ENCODE results near the gene THRA. TPM values are rescaled to one million over a fixed set of nuclear protein-coding genes. Genes with fewer than 3 reads are reported as not detected.

The THRA gene
- total and polyA plus RNA-seq, 9 of the 15 experiments (the other 6 are each of a cell fraction or from before 2014, with no cell fraction given) = 0.34 to 23.4 (median 12.7) TPM

GRCh38 chr17:40095944-40096791 is 33.4 kb downstream of the THRA start:
- no peak for DNase-seq (ENCODE audit: extremely low read depth in 1 of 4, low spot score in 3 of 4)
- ATAC-seq = no peak
- FAIRE-seq = no peak
- in situ Hi-C loops (cut with MboI) = no loop called here
- peak overlapping the region in 1 of 2 experiments; percentile 43; a peak in 2 of 4 replicates for H3K9ac ChIP-seq (ENCODE audit: insufficient read depth in 1 of 2, low read depth in 2 of 2, low read length in 2 of 2)
- H3K79me2 ChIP-seq (ENCODE audit: control insufficient read depth, insufficient read depth, low read length) = peaks cover 28% of the 10 kb centered on the region
- no peak overlapping the region for H3K4me3 ChIP-seq
- no peaks in the 10 kb centered on the region for H4K20me1 ChIP-seq (replicated peaks; ENCODE audit: control insufficient read depth, insufficient read depth, low read length)
- no peak overlapping the region for H3K4me2 ChIP-seq (ENCODE audit: insufficient read depth, low read length)
- WGBS (ENCODE audit: insufficient coverage, low coverage, missing lambda C conversion rate) = 93% methylated on average over 18 of the region's 23 CpGs
- peaks cover 67% of the 10 kb centered on the region; the same call in 2 of the 3 replicates for H3K36me3 ChIP-seq (ENCODE audit: control insufficient read depth, insufficient read depth, low read length)
- no TSS peak for BruUV-seq (replicated peaks)
- H3K27me3 ChIP-seq (ENCODE audit: control insufficient read depth in 2 of 2, insufficient read depth in 2 of 2, low read length in 2 of 2) = no peaks in the 10 kb centered on the region
- ChIA-PET CTCF (ENCODE audit: low intra/inter-chr PET ratio) (no interaction called here), POLR2A (no interaction called here)
- peaks cover 29 to 57% of the 10 kb centered on the region in 2 experiments for H3K4me1 ChIP-seq (replicated peaks in 1 of 2; ENCODE audit: control insufficient read depth in 2 of 2, insufficient read depth in 2 of 2, low read length in 2 of 2)
- H3K9me1 ChIP-seq (ENCODE audit: control insufficient read depth, insufficient read depth, low read length) = peaks cover 4% of the 10 kb centered on the region
- intact Hi-C loops (cut with micrococcal nuclease) = no loop called here
- no peaks in the 10 kb centered on the region for H3K9me3 ChIP-seq (replicated peaks; ENCODE audit: control insufficient read depth, insufficient read depth, low read depth, low read length)
- H3K27ac ChIP-seq (ENCODE audit: extremely low read depth, low read depth, low read length) = no peak overlapping the region; the same call in 2 of the 3 replicates
- no peak overlapping the region for H2AFZ ChIP-seq (ENCODE audit: low read depth, low read length)
- TF ChIP-seq DEAF1 (CRISPR knock-in tag; IDR thresholded peaks at IDR 0.05) = no peak
- no peak for TF ChIP-seq BDP1 (IDR thresholded peaks at IDR 0.05; ENCODE audit: insufficient read depth, insufficient read length)
- TF ChIP-seq CEBPG (CRISPR knock-in tag; IDR thresholded peaks at IDR 0.05) = no peak
- TF ChIP-seq CEBPG (tag; conservative IDR thresholded peaks at IDR 0.05 in 1 of 2, IDR thresholded peaks at IDR 0.05 in 1 of 2) = no peak
- TF ChIP-seq E2F4 (CRISPR knock-in tag; IDR thresholded peaks at IDR 0.05; ENCODE audit: low read depth) = no peak
- TF ChIP-seq MXI1 (IDR thresholded peaks at IDR 0.05; ENCODE audit: low read depth, low read length) = no peak
- TF ChIP-seq MTF1 (CRISPR knock-in tag; IDR thresholded peaks at IDR 0.05; ENCODE audit: borderline replicate concordance) = no peak
- no peak for TF ChIP-seq RCOR1 (IDR thresholded peaks at IDR 0.05; ENCODE audit: borderline replicate concordance in 1 of 2, low read depth in 2 of 2, low read length in 2 of 2)
- TF ChIP-seq ZNF740 (CRISPR knock-in tag; IDR thresholded peaks at IDR 0.05) = no peak
- no peak for TF ChIP-seq ZNF740 (tag; IDR thresholded peaks at IDR 0.05)
- no peak for TF ChIP-seq E2F8 (IDR thresholded peaks at IDR 0.05; ENCODE audit: low read depth, partially characterized antibody)

Data from K562 (cell line).